Peyer's patch (tissue), 4 donors: ENCODE data around the gene IL3RA.
"Not testable (repeated sequence)": the region's sequence is repeated elsewhere in the genome, so short reads cannot be mapped to it uniquely, and the experiment has no call there.

Experiments used
- CTCF ChIP-seq, 6 experiments: fragments of 450-650 bp in 4 of 6; fragments of 200-600 bp in 2 of 6; sonication (generic) in 1 of 6; IDR thresholded peaks; one replicate each; pipeline ENCODE4 v1.5.1; 2017 to 2019; ENCODE audit warnings: antibody characterized with exemption in 6 of 6, mild to moderate bottlenecking in 3 of 6, moderate library complexity in 1 of 6
- POLR2A ChIP-seq, 2 donors: fragments of 450-650 bp; IDR thresholded peaks; one replicate each; pipeline ENCODE4 v1.5.1; 2017; ENCODE audit warnings: antibody characterized with exemption in 2 of 2, mild to moderate bottlenecking in 2 of 2, moderate library complexity in 2 of 2

GRCh38 chrX:1403867-1404266 is 67.3 kb downstream of the IL3RA start:
- not testable (repeated sequence) for TF ChIP-seq POLR2A, CTCF (IDR thresholded peaks at IDR 0.05)
